ENCODE measurements around the gene KLHL2.
"Not testable (repeated sequence)": the region's sequence is repeated elsewhere in the genome, so short reads cannot be mapped to it uniquely, and the experiment has no call there.

GRCh38 chr4:165286619-165287340 lies 79.4 kb downstream of the KLHL2 start:
- not testable (repeated sequence) for TF ChIP-seq FOXM1 (IDR thresholded peaks at IDR 0.05; ENCODE audit: borderline replicate concordance); TARDBP (IDR thresholded peaks at IDR 0.05); PKNOX1 (IDR thresholded peaks at IDR 0.05); ARNT (IDR thresholded peaks at IDR 0.05); SP1 (IDR thresholded peaks at IDR 0.05)

All from HEK293T (cell line).